Neuronal stem cell (in vitro differentiated cells): Measurements from ENCODE around the gene SENP1.

Experiments used
- DNase-seq: peaks from one replicate; pipeline ENCODE4 v3.0.0-alpha.2; 2013; ENCODE audit warnings: low spot score
- H2AFZ ChIP-seq: one replicate; pipeline ENCODE4 v1.6.1; 2013; ENCODE audit warnings: mild to moderate bottlenecking, low read length, inconsistent platforms
- H2AK5ac ChIP-seq: 2 replicates; pipeline ENCODE4 v1.6.1; 2013; ENCODE audit warnings: low read depth, mild to moderate bottlenecking, inconsistent platforms, low read length, moderate library complexity, mixed read lengths
- H2BK120ac ChIP-seq: 2 replicates; pipeline ENCODE4 v1.6.1; 2013; ENCODE audit warnings: low read depth, mild to moderate bottlenecking, inconsistent platforms, low read length, moderate library complexity, mixed read lengths
- H2BK12ac ChIP-seq: one replicate; pipeline ENCODE4 v1.6.1; 2013; ENCODE audit warnings: low read length, inconsistent platforms
- H2BK15ac ChIP-seq: 2 replicates; pipeline ENCODE4 v1.6.1; 2013; ENCODE audit warnings: mild to moderate bottlenecking, low read length, inconsistent platforms, mixed read lengths
- H2BK5ac ChIP-seq: one replicate; pipeline ENCODE4 v1.6.1; 2013; ENCODE audit warnings: inconsistent platforms, mild to moderate bottlenecking, low read length, moderate library complexity
- H3K14ac ChIP-seq: one replicate; pipeline ENCODE4 v1.6.1; 2013; ENCODE audit warnings: low read length, inconsistent platforms
- H3K18ac ChIP-seq: 2 replicates; pipeline ENCODE4 v1.6.1; 2013; ENCODE audit warnings: low read length, inconsistent platforms
- H3K23ac ChIP-seq: 2 replicates; pipeline ENCODE4 v1.6.1; 2013; ENCODE audit warnings: low read depth, mild to moderate bottlenecking, mixed read lengths, low read length, inconsistent platforms; ENCODE audit not compliant: poor library complexity
- H3K27ac ChIP-seq: replicated peaks from 3 replicates; pipeline ENCODE4 v1.5.1; 2013; ENCODE audit warnings: low read length, inconsistent platforms
- H3K27me3 ChIP-seq, 3 experiments: 2 replicates each; pipeline ENCODE4 v1.6.1; 2013; ENCODE audit warnings: low read length in 3 of 3, mild to moderate bottlenecking in 2 of 3, inconsistent platforms in 1 of 3, low read depth in 1 of 3, mixed read lengths in 1 of 3, moderate library complexity in 1 of 3; ENCODE audit not compliant: control insufficient read depth in 3 of 3, insufficient read depth in 3 of 3
- H3K36me3 ChIP-seq, 2 donors: replicated peaks in 1 of 2; 2 replicates each; pipeline ENCODE4 v1.6.1; 2013; ENCODE audit warnings: low read length in 2 of 2; ENCODE audit not compliant: control insufficient read depth in 2 of 2, insufficient read depth in 2 of 2
- H3K4ac ChIP-seq: 2 replicates; pipeline ENCODE4 v1.6.1; 2013; ENCODE audit warnings: inconsistent platforms, mild to moderate bottlenecking, low read length, moderate library complexity
- H3K4me1 ChIP-seq, 2 donors: 1 replicate in 1 of 2; 2 replicates in 1 of 2; pipeline ENCODE4 v1.6.1; 2013; ENCODE audit warnings: low read length in 2 of 2, low read depth in 1 of 2; ENCODE audit not compliant: control insufficient read depth in 2 of 2, insufficient read depth in 1 of 2
- H3K4me2 ChIP-seq: one replicate; pipeline ENCODE4 v1.6.1; 2013; ENCODE audit warnings: mild to moderate bottlenecking, low read length, inconsistent platforms; ENCODE audit not compliant: insufficient read depth, poor library complexity, severe bottlenecking
- H3K4me3 ChIP-seq, 2 donors: 2 replicates each; pipeline ENCODE4 v1.5.1; 2013; ENCODE audit warnings: low read length in 2 of 2, mild to moderate bottlenecking in 2 of 2, inconsistent platforms in 1 of 2, moderate library complexity in 1 of 2
- H3K79me1 ChIP-seq: one replicate; pipeline ENCODE4 v1.6.1; 2013; ENCODE audit warnings: low read depth, mild to moderate bottlenecking, inconsistent platforms, low read length, moderate library complexity
- H3K9ac ChIP-seq: one replicate; pipeline ENCODE4 v1.6.1; 2013; ENCODE audit warnings: mild to moderate bottlenecking, low read depth, low read length, inconsistent platforms; ENCODE audit not compliant: poor library complexity
- H3K9me3 ChIP-seq, 2 donors: replicated peaks in 1 of 2; 2 replicates each; pipeline versions ENCODE3 to v1.6.1; 2013; ENCODE audit warnings: low read length in 2 of 2, mild to moderate bottlenecking in 2 of 2, inconsistent platforms in 1 of 2, low read depth in 1 of 2, mixed read lengths in 1 of 2, moderate library complexity in 1 of 2; ENCODE audit not compliant: control insufficient read depth in 2 of 2, insufficient read depth in 1 of 2
- H4K8ac ChIP-seq: one replicate; pipeline ENCODE4 v1.6.1; 2013; ENCODE audit warnings: low read depth, mild to moderate bottlenecking, inconsistent platforms, low read length, moderate library complexity
- H4K91ac ChIP-seq: one replicate; pipeline ENCODE4 v1.6.1; 2013; ENCODE audit warnings: low read length, low read depth, mild to moderate bottlenecking, inconsistent platforms; ENCODE audit not compliant: poor library complexity
- WGBS, 2 donors: extraction: QIAGEN DNeasy Blood & Tissue Kit; methylation state at CpG; one replicate each; pipeline ENCODE4 v1.1.7; 2013; ENCODE audit warnings: missing lambda C conversion rate in 2 of 2, mixed read lengths in 1 of 2; ENCODE audit not compliant: insufficient read length in 2 of 2, insufficient replicate concordance in 1 of 2; ENCODE audit errors: extremely low coverage in 2 of 2; 5-methylcytosine and 5-hydroxymethylcytosine counted together

Gene SENP1

GRCh38 chr12:48084841-48085460 is 20.9 kb downstream of the SENP1 start:
- DNase-seq = no peak
- Histone ChIP-seq H2AFZ (no peak overlapping the region), H3K9ac (peak overlapping the region; percentile 32), H3K79me1 (peaks cover 1% of the 10 kb centered on the region), H4K8ac (no peak overlapping the region), H2AK5ac (no peak overlapping the region), H3K27ac (no peak overlapping the region), H3K4ac (no peak overlapping the region), H3K27me3 (no peaks in the 10 kb centered on the region), H3K4me2 (no peak overlapping the region), H2BK15ac (no peak overlapping the region), H3K9me3 (no peaks in the 10 kb centered on the region), H3K23ac (no peak overlapping the region), H3K4me3 (no peak overlapping the region), H3K14ac (no peak overlapping the region), H2BK5ac (peak overlapping the region; percentile 62), H2BK12ac (no peak overlapping the region), H2BK120ac (no peak overlapping the region), H3K36me3 (peaks cover 15 to 99% of the 10 kb centered on the region in 2 donors), H4K91ac (no peak overlapping the region), H3K18ac (no peak overlapping the region), H3K4me1 (no peaks in the 10 kb centered on the region)
- no CpG with 5 or more reads among the region's 12 CpGs for WGBS, 2 donors

- no peaks in the 10 kb centered on the region for H3K9me3 ChIP-seq
- H2BK12ac ChIP-seq = no peak overlapping the region
- no peak overlapping the region for H3K27ac ChIP-seq
- H3K14ac ChIP-seq = no peak overlapping the region
- peaks cover 14 to 100% of the 10 kb centered on the region in 2 donors for H3K36me3 ChIP-seq
- H2BK15ac ChIP-seq = no peak overlapping the region
- no peak overlapping the region for H3K4ac ChIP-seq
- WGBS, 2 donors = no CpG with 5 or more reads among the region's 1 CpG
- H2BK5ac ChIP-seq = no peak overlapping the region
- no peak overlapping the region for H3K4me3 ChIP-seq
- no peak for DNase-seq
- H3K23ac ChIP-seq = no peak overlapping the region
- H3K4me1 ChIP-seq = no peaks in the 10 kb centered on the region
- no peak overlapping the region for H3K18ac ChIP-seq
- H3K79me1 ChIP-seq = peaks cover 1% of the 10 kb centered on the region
- H2BK120ac ChIP-seq = no peak overlapping the region
- no peak overlapping the region for H2AFZ ChIP-seq
- no peak overlapping the region for H2AK5ac ChIP-seq
- no peaks in the 10 kb centered on the region for H3K27me3 ChIP-seq
- H3K9ac ChIP-seq = no peak overlapping the region
- H4K8ac ChIP-seq = no peak overlapping the region
- no peak overlapping the region for H3K4me2 ChIP-seq
- no peak overlapping the region for H4K91ac ChIP-seq
Measured at GRCh38 chr12:48084066-48084465, 21.8 kb downstream of the SENP1 start.

- H3K4ac ChIP-seq = no peak overlapping the region
- H2BK5ac ChIP-seq = no peak overlapping the region
- no peak overlapping the region for H2BK120ac ChIP-seq
- H2BK12ac ChIP-seq = no peak overlapping the region
- H3K79me1 ChIP-seq = peaks cover 1% of the 10 kb centered on the region
- H2AK5ac ChIP-seq = no peak overlapping the region
- no peaks in the 10 kb centered on the region for H3K4me1 ChIP-seq
- H3K18ac ChIP-seq = no peak overlapping the region
- H3K14ac ChIP-seq = no peak overlapping the region
- H3K4me3 ChIP-seq = peak overlapping the region in 1 of 2 donors; percentile 55
- H4K91ac ChIP-seq = no peak overlapping the region
- H3K27ac ChIP-seq = no peak overlapping the region
- no peaks in the 10 kb centered on the region for H3K27me3 ChIP-seq
- WGBS, 2 donors = no CpG with 5 or more reads among the region's 3 CpGs
- H4K8ac ChIP-seq = no peak overlapping the region
- no peak overlapping the region for H2BK15ac ChIP-seq
- H3K36me3 ChIP-seq = peaks cover 10 to 89% of the 10 kb centered on the region in 2 donors
- DNase-seq = no peak
- no peak overlapping the region for H3K23ac ChIP-seq
- no peak overlapping the region for H3K4me2 ChIP-seq
- no peak overlapping the region for H2AFZ ChIP-seq
- H3K9ac ChIP-seq = no peak overlapping the region
- H3K9me3 ChIP-seq = peaks cover 0 to 8% of the 10 kb centered on the region in 2 donors
Measured at GRCh38 chr12:48080821-48081220, 25.1 kb downstream of the SENP1 start.

- Histone ChIP-seq H2AFZ (no peak overlapping the region), H2BK120ac (no peak overlapping the region), H3K4me1 (no peaks in the 10 kb centered on the region), H3K4ac (no peak overlapping the region), H2BK5ac (no peak overlapping the region), H3K14ac (no peak overlapping the region), H4K91ac (no peak overlapping the region), H4K8ac (no peak overlapping the region), H3K9ac (no peak overlapping the region), H3K4me3 (no peak overlapping the region), H3K27ac (no peak overlapping the region), H3K4me2 (no peak overlapping the region), H3K79me1 (peaks cover 1% of the 10 kb centered on the region), H3K23ac (no peak overlapping the region), H2BK15ac (no peak overlapping the region), H3K18ac (no peak overlapping the region), H2BK12ac (no peak overlapping the region), H3K9me3 (peaks cover 0 to 8% of the 10 kb centered on the region in 2 donors), H2AK5ac (no peak overlapping the region), H3K36me3 (peaks cover 8 to 89% of the 10 kb centered on the region in 2 donors), H3K27me3 (no peaks in the 10 kb centered on the region)
- no peak for DNase-seq
- WGBS, 2 donors = no CpG with 5 or more reads among the region's 5 CpGs
Measured at GRCh38 chr12:48080285-48080684, 25.6 kb downstream of the SENP1 start.
